Breast epithelium (tissue), 4 donors: ENCODE results near the gene CLEC4G. TPM values are rescaled to one million over a fixed set of nuclear protein-coding genes. Genes with fewer than 3 reads are reported as not detected.

Experiments used
- DNase-seq, 2 donors: peaks; one replicate each; pipeline ENCODE4 v3.0.0-alpha.2; 2019; ENCODE audit warnings: low spot score in 2 of 2
- H3K27ac ChIP-seq, 2 donors: fragments of 200-600 bp; sonication (generic) in 1 of 2; one replicate each; pipeline ENCODE4 v1.5.1; 2016 to 2019; ENCODE audit warnings: mild to moderate bottlenecking in 1 of 2
- H3K27me3 ChIP-seq, 2 donors: fragments of 200-600 bp; sonication (generic) in 1 of 2; one replicate each; pipeline versions ENCODE4 v1.5.1 to v1.6.0; 2017 to 2019; ENCODE audit warnings: control low read depth in 1 of 2, mild to moderate bottlenecking in 1 of 2
- H3K36me3 ChIP-seq: fragments of 200-600 bp; one replicate; pipeline ENCODE4 v1.5.1; 2019
- H3K4me1 ChIP-seq, 2 donors: fragments of 200-600 bp; sonication (generic); one replicate each; pipeline ENCODE4 v1.5.1; 2016 to 2019; ENCODE audit warnings: control low read depth in 1 of 2
- H3K4me3 ChIP-seq, 3 donors: fragments of 200-600 bp; sonication (generic); 1 replicate in 2 of 3; 2 replicates in 1 of 3; pipeline ENCODE4 v1.5.1; 2016 to 2019; ENCODE audit warnings: mild to moderate bottlenecking in 3 of 3, moderate library complexity in 2 of 3
- H3K9me3 ChIP-seq, 2 donors: fragments of 200-600 bp; sonication (generic) in 1 of 2; one replicate each; pipeline ENCODE4 v1.5.1; 2016 to 2019; ENCODE audit warnings: control low read depth in 1 of 2
- CTCF ChIP-seq, 3 donors: fragments of 450-650 bp; IDR thresholded peaks; one replicate each; pipeline ENCODE4 v1.5.1; 2016 to 2017; ENCODE audit warnings: antibody characterized with exemption in 3 of 3, mild to moderate bottlenecking in 3 of 3, moderate library complexity in 3 of 3
- POLR2A ChIP-seq: fragments of 450-650 bp; IDR thresholded peaks from one replicate; pipeline ENCODE4 v1.6.1; 2016; ENCODE audit warnings: antibody characterized with exemption, mild to moderate bottlenecking, moderate library complexity
- POLR2AphosphoS5 ChIP-seq, 3 donors: sonication (generic); formaldehyde crosslinking; IDR thresholded peaks; one replicate each; pipeline ENCODE4 v1.6.1; 2017; ENCODE audit warnings: antibody characterized with exemption in 3 of 3
- intact Hi-C: fragments of 100-400 bp; cut with DNase I; formaldehyde crosslinking; loops from one replicate; pipeline ENCODE4 v1.15.1; 2023; ENCODE audit warnings: low total_unique reads
- total RNA-seq, 3 donors: library from RNA; depleted of rRNA; stranded (reverse); fragments of >200 nt; gene quantifications; one replicate each; pipeline ENCODE4 v1.1.0, GENCODE V29; 2016

Gene CLEC4G
- total RNA-seq, 3 donors from 2014 or later = 1.3 to 3.7 TPM; not detected in 1

GRCh38 chr19:7685546-7686445 lies 46.1 kb downstream of the CLEC4G start:
- no peak overlapping the region for H3K27ac ChIP-seq
- no peaks in the 10 kb centered on the region for H3K4me1 ChIP-seq
- H3K27me3 ChIP-seq = peaks cover 0 to 18% of the 10 kb centered on the region in 2 donors
- no peaks in the 10 kb centered on the region for H3K9me3 ChIP-seq
- no peak for DNase-seq
- no peaks in the 10 kb centered on the region for H3K36me3 ChIP-seq
- intact Hi-C loops = no loop called here
- H3K4me3 ChIP-seq = no peak overlapping the region
- TF ChIP-seq POLR2A = no peak
- TF ChIP-seq POLR2AphosphoS5 (IDR thresholded peaks at IDR 0.05) = no peak
- no peak for TF ChIP-seq CTCF (IDR thresholded peaks at IDR 0.05)

- Histone ChIP-seq H3K4me1 (peaks cover 0 to 3% of the 10 kb centered on the region in 2 donors), H3K27me3 (peaks cover 0 to 27% of the 10 kb centered on the region in 2 donors), H3K36me3 (no peaks in the 10 kb centered on the region), H3K27ac (peak overlapping the region; percentile 43 to 86), H3K9me3 (no peaks in the 10 kb centered on the region), H3K4me3 (peak overlapping the region; percentile 96 to 100 (median 97))
- DNase-seq = no peak
- TF ChIP-seq CTCF (IDR thresholded peaks at IDR 0.05) = no peak
- TF ChIP-seq POLR2A = no peak
- TF ChIP-seq POLR2AphosphoS5 (IDR thresholded peaks at IDR 0.05) = no peak
- intact Hi-C loops = no loop called here
These were observed 49.6 kb downstream of the CLEC4G start for GRCh38 chr19:7682175-7682855.

DNA sequence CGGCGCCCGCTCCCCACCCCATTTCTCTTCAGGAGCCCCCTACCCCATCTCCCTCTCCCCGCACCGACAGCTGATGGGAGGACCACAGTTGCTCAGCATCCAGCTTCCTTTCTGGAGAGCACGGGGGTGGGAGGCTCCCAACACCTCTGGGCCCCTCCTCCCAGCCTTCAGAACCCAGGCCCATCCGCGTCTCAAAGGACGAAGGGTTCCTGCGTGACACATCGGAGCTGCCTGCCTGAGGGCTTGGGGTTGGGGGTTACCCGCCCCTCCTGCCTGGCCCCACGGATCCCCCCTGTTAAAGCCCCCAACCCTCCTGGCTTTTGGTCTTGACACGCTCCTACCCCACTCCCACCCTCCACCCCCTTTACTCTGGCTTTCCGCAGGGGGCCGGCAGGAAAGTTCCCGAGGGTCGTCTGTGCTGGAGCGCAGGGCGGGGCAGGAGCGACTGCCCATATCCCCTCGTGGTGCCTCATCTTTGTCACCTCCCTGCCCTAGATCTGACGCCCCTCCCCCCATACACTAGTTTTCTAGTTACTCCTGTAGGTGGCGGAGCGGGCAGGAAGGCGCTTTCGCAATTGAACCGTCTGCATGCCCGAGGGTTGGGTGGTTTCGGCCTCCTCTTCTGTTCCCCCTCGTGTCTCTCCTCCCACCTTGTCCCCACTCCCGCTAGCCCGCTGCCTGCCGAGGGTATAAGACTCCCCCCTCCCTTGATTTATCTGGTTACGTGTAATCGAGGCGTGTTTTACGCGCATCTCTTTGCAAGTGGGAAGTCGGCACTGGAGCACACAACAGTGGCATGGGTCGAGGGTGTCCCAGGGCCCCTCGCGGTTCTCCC lies 50.4 kb downstream of the CLEC4G start:
- Histone ChIP-seq H3K36me3 (no peaks in the 10 kb centered on the region), H3K27me3 (peaks cover 0 to 31% of the 10 kb centered on the region in 2 donors), H3K9me3 (no peaks in the 10 kb centered on the region), H3K27ac (peak overlapping the region; percentile 86 to 89), H3K4me1 (peaks cover 0 to 3% of the 10 kb centered on the region in 2 donors), H3K4me3 (peak overlapping the region; percentile 96 to 100 (median 97))
- DNase-seq = peak; percentile 71 to 80
- TF ChIP-seq POLR2A (no peak), CTCF (IDR thresholded peaks at IDR 0.05) (peak; percentile 57 to 68 (median 65)), POLR2AphosphoS5 (IDR thresholded peaks at IDR 0.05) (peak; percentile 8 to 33 (median 10))
- intact Hi-C loops = no loop called here

GRCh38 chr19:7680606-7681339 lies 51.1 kb downstream of the CLEC4G start, which contains the start of gene TRAPPC5:
TRAPPC5 (plus strand) TSS chr19:7680833; CDS start chr19:7682254, 1,421 bp downstream.
- Histone ChIP-seq H3K36me3 (no peaks in the 10 kb centered on the region), H3K4me3 (peak within 1 kb of the TSS; percentile 96 to 100 (median 97)), H3K27ac (peak within 1 kb of the TSS; percentile 86 to 89), H3K27me3 (peaks cover 0 to 38% of the 10 kb centered on the region in 2 donors), H3K9me3 (no peaks in the 10 kb centered on the region), H3K4me1 (peaks cover 0 to 3% of the 10 kb centered on the region in 2 donors)
- TF ChIP-seq POLR2A (no peak), POLR2AphosphoS5 (IDR thresholded peaks at IDR 0.05) (peak in 2 of 3 donors; percentile 47 to 62), CTCF (IDR thresholded peaks at IDR 0.05) (peak in 2 of 3 donors; percentile 34 to 98)
- intact Hi-C loops = no loop called here
- DNase-seq = peak; percentile 63 to 83
